DMS53 treated with DMSO at 0.1 percent for 48 hours (cell line): ENCODE data around the gene NRSN2.

ENCODE experiments used
- DNase-seq: peaks from one replicate; lab custom pipeline; 2025; ENCODE audit not compliant: unreplicated experiment; lab: John Stamatoyannopoulos, UW

The NRSN2 gene

GRCh38 chr20:346640-347316 is at the start of gene NRSN2:
Gene NRSN2, plus strand, starts transcription at chr20:347111. Its CDS starts 2,533 bp downstream, at chr20:349644.
- DNase-seq = peak; percentile 54

GRCh38 chr20:297925-298775 is 48.8 kb upstream of the NRSN2 start:
- peak; percentile 76 for DNase-seq

- DNase-seq = no peak
These were observed 48.0 kb upstream of the NRSN2 start for GRCh38 chr20:298776-299391.

GRCh38 chr20:300345-300990 is 46.4 kb upstream of the NRSN2 start:
- no peak for DNase-seq

- DNase-seq = no peak
These were observed 44.7 kb upstream of the NRSN2 start for GRCh38 chr20:301886-302848.

GRCh38 chr20:305745-306144 is 41.2 kb upstream of the NRSN2 start:
- DNase-seq = no peak

- no peak for DNase-seq
These were observed 38.4 kb upstream of the NRSN2 start for GRCh38 chr20:308427-309038.

- DNase-seq = no peak
These were observed 37.5 kb upstream of the NRSN2 start for GRCh38 chr20:309306-309840.

- peak; percentile 97 for DNase-seq
These were observed 36.9 kb upstream of the NRSN2 start for GRCh38 chr20:309841-310644.

- no peak for DNase-seq
These were observed 36.3 kb upstream of the NRSN2 start for GRCh38 chr20:310645-311044.

GRCh38 chr20:311609-312008 is 35.3 kb upstream of the NRSN2 start:
- no peak for DNase-seq

- no peak for DNase-seq
These were observed 34.8 kb upstream of the NRSN2 start for GRCh38 chr20:312067-312466.

GRCh38 chr20:312866-313265 is 34.0 kb upstream of the NRSN2 start:
- no peak for DNase-seq

GRCh38 chr20:313402-313801 is 33.5 kb upstream of the NRSN2 start:
- DNase-seq = no peak

GRCh38 chr20:313948-314347 is 33.0 kb upstream of the NRSN2 start:
- no peak for DNase-seq

GRCh38 chr20:316316-317068 is 30.4 kb upstream of the NRSN2 start:
- no peak for DNase-seq

- peak; percentile 85 for DNase-seq
These were observed 22.5 kb upstream of the NRSN2 start for GRCh38 chr20:324177-325044.
